Transverse colon (tissue), 3 donors: Measurements from ENCODE around the gene JMJD1C.

Source experiments
- EP300 ChIP-seq: sonication (generic); formaldehyde crosslinking; IDR thresholded peaks from one replicate; pipeline ENCODE4 v1.6.1; 2017; ENCODE audit warnings: antibody characterized with exemption, low read depth
- POLR2A ChIP-seq: fragments of 450-650 bp; IDR thresholded peaks from one replicate; pipeline ENCODE4 v1.6.1; 2016; ENCODE audit warnings: antibody characterized with exemption, mild to moderate bottlenecking, moderate library complexity
- TF ChIP-seq, protein P1 (sequence below), 5 experiments: fragments of 200-600 bp in 3 of 5; fragments of 450-650 bp in 2 of 5; sonication (generic) in 3 of 5; IDR thresholded peaks; 1 replicate in 2 of 5; 2 replicates in 3 of 5; pipeline ENCODE4 v1.5.1; 2016 to 2017; ENCODE audit warnings: antibody characterized with exemption in 5 of 5, inconsistent platforms in 3 of 5, mild to moderate bottlenecking in 2 of 5, moderate library complexity in 1 of 5

DNA sequence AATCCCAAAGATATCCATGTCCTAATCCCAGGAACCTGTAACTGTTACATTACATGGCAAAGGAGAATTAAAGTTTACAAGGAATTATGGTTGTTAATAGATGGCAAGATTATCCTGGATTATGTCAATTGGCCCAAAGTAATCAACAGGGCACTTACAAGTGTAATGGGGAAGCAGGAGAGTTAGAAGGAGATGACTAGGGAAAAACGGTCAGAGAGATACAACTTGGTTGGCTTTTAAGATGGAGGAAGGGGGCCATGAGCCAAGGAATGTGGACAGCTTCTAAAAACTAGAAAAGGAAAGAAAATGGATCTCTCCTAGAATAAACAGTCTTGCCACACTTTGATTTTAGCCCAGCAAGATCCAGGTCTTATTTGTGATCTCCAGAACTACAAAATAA, 3.3 kb downstream of the JMJD1C start:
- TF ChIP-seq, protein P1, sequence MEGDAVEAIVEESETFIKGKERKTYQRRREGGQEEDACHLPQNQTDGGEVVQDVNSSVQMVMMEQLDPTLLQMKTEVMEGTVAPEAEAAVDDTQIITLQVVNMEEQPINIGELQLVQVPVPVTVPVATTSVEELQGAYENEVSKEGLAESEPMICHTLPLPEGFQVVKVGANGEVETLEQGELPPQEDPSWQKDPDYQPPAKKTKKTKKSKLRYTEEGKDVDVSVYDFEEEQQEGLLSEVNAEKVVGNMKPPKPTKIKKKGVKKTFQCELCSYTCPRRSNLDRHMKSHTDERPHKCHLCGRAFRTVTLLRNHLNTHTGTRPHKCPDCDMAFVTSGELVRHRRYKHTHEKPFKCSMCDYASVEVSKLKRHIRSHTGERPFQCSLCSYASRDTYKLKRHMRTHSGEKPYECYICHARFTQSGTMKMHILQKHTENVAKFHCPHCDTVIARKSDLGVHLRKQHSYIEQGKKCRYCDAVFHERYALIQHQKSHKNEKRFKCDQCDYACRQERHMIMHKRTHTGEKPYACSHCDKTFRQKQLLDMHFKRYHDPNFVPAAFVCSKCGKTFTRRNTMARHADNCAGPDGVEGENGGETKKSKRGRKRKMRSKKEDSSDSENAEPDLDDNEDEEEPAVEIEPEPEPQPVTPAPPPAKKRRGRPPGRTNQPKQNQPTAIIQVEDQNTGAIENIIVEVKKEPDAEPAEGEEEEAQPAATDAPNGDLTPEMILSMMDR (IDR thresholded peaks at IDR 0.05) = no peak
- no peak for TF ChIP-seq POLR2A
- no peak for TF ChIP-seq EP300
